Kidney tubule cell (primary cell): Measurements from ENCODE around the gene FOSB.
"Not testable (repeated sequence)": the region's sequence is repeated elsewhere in the genome, so short reads cannot be mapped to it uniquely, and the experiment has no call there.

Experiments used
- DNase-seq: peaks from one replicate; pipeline ENCODE4 v3.0.0-alpha.2; 2018; ENCODE audit warnings: low spot score

FOSB gene

DNA sequence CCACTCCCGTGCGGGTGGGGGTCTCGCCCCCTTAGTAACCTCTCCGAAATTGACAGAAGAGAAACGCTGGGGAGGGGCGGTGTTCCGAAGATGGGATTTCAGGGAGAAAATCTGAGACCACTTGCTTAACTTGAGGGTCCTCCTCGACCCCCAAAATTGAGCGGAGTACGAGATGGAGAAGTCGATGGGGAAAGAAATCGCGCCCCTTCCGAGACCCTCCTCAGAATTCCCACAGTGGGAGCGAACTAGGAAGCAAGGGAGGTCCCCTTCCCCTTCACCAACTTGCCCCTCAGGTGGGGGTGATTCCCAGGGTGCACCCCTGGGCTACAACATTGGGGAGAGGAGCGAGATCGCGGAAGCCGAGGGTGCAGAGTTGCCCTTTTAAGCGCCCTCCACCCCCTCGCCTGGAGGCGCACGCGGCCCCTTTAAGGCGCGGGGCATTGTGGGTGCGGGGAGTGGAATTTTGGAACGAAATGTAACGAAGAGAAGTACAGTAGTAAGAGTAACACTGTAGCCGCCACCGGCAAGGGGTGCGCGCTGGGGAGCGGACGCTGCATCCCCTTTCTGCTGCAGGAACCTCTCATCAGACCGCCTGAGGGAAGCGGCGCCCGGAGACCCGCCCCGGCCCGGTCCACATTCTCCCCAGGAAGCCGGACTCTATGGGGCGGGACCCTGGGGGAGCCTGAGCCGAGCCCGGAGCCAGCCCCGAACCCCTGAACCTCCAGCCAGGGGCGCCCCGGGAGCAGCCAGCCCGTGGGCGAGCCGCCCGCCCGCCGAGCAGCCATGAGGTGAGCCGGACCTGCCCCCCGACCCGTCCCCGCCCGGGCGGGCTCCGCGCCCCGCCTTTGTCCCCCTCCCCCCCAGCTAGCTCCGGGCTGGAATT is 39.4 kb downstream of the FOSB start, which contains the start of gene VASP:
VASP (plus strand) TSS at position 491 of the 883 bp plus-strand sequence; CDS start at position 784, 293 bp downstream.
- DNase-seq = peak; percentile 92

- DNase-seq = no peak
Measured at GRCh38 chr19:45507872-45508416, 40.1 kb downstream of the FOSB start.

- peak; percentile 74 for DNase-seq
Measured at GRCh38 chr19:45508417-45508860, 40.6 kb downstream of the FOSB start.

DNA sequence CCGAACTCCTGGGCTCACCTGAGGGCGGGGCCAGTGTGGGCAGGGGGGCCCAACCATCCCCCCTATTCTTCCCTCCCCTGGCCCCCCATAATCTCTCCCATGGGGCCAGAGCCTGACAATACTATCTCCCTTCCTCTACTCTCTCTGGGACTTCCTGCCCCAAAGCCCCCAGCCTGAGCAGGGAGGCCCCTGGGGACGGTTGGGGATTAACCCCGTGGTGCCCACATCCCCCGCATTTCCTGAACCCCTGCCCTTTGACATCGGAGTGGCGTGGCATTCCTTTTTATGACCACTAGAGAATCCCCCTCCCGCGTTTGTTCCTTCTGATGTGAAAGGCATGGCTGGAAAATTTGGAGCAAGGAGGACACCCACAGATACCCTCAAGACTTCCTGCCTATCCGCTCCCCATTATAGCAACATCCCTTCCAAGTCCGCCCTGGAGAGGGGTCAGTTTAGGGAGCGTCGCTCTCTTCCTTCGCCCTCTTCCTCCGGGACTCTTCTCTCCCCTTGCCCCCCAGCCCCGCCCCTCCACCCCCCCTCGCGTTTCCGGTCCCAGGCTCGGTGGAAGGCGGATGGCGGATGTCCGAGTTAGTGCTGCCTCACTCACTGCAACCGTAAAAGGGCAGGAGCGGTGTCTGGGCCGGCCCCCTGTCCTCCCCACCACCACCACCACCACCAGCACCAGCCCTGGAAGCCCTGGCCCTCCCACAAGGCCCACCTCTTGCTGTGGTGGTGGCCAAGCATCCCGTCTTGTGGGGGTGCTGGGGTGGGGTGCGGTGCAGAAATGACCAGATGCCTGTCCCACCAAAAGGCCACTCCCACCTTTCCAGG is 41.3 kb downstream of the FOSB start:
- DNase-seq = peak; percentile 80

- no peak for DNase-seq
Measured at GRCh38 chr19:45509692-45510015, 41.9 kb downstream of the FOSB start.

- not testable (repeated sequence) for DNase-seq
Measured at GRCh38 chr19:45510352-45510751, 42.6 kb downstream of the FOSB start.

DNA sequence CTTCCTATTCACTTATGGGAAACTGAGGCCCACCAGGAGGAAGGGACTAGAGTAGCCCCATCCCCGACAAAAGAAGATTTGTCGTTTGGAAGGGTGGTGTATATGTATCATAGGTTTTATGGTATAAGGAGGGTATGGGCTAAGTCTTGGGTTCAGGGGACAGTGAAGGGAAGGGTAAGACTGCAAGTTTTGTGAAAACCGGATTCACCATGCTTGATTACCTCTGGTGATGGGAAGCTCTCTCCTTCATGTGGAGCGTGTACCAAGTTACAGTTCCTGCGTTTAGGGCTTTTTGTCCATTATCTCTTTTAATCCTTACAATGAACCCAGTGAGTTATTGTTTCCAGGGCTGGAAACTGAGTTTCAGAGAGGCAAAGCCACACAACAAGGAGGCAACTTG is 43.3 kb downstream of the FOSB start:
- DNase-seq = no peak

DNA sequence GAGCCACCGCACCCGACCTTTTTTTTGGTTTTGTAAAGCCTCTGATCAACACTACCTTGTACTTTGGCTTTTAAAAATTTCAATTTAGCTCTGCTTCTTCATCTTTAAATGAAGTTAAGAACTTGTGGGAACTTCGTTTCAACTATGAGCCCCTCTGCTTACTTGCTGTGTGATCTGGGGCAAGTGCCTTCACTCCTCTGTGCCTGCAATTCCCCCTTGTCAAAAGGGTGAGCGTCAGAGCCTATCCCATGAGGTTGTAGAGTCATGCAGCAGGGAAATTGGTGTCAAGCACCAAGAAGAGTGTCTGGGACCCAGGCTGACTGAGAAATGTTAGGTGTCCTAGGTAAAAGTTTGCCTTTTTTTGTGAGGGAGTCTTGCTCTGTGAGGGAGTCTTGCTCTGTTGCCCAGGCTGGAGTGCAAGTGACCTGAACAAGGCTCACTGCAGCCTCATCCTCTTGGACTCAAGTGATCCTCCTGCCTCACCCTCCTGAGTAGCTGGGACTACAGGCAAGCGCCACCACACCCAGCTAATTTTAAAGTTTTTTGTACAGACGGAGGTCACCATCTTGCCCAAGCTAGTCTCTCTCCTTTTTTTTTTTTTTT is 45.2 kb downstream of the FOSB start:
- no peak for DNase-seq

GRCh38 chr19:45514376-45515051 is 46.7 kb downstream of the FOSB start:
- DNase-seq = no peak

DNA sequence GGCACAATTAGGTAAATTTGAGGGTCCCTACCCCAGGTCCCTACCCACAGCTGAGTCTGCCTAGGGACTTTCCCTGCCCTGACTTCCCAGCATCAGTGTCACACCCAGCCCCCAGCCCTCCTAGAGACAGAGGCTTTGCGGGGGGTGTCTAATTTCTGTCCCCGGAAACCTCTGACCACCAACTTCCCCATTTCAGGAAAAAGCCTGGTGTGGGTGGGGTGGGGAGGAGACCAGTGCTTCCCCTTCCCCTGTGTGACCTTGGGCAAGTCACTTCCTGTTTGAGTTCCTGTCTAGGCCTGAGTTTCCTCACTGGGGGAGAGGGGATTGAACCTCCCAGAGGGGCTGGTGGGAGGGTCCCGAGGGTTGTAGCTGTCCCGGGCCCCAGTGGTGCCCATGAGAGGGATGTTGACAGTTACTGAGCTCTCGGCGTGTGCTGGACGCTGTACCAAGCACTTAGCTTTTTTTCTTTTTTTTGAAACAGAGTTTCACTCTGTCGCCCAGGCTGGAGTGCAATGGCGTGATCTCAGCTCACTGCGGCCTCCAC is 47.4 kb downstream of the FOSB start:
- no peak for DNase-seq

DNA sequence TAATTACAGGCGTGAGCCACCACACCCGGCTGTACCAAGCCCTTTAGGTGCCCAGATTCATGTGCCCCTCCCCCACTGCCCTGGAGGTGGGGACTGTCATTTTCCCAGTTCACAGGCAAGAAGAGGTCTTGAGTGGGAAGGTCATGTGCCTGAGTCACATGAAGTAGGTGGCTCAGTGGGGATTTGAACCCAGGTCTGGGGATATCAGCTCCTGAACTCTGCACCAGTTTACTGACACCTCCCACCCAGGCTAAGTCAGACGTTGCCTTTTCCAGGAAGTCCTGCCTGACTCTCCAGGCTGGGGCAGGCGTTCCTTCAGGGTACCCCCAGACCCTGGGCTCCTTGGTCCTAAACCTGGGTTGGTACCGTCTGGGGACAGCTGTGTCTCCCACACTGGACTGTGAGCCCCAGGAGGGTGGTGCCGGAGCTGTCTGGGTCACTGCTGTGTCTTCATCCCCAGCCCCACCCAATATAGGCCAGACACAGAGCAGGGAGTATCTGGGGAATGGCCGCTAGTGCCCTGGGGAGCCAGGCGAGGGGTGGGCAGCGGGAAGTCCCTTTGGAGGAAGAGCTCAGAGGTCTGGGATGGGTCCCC is 48.1 kb downstream of the FOSB start:
- no peak for DNase-seq

- no peak for DNase-seq
Measured at GRCh38 chr19:45517238-45517637, 49.4 kb downstream of the FOSB start.

DNA sequence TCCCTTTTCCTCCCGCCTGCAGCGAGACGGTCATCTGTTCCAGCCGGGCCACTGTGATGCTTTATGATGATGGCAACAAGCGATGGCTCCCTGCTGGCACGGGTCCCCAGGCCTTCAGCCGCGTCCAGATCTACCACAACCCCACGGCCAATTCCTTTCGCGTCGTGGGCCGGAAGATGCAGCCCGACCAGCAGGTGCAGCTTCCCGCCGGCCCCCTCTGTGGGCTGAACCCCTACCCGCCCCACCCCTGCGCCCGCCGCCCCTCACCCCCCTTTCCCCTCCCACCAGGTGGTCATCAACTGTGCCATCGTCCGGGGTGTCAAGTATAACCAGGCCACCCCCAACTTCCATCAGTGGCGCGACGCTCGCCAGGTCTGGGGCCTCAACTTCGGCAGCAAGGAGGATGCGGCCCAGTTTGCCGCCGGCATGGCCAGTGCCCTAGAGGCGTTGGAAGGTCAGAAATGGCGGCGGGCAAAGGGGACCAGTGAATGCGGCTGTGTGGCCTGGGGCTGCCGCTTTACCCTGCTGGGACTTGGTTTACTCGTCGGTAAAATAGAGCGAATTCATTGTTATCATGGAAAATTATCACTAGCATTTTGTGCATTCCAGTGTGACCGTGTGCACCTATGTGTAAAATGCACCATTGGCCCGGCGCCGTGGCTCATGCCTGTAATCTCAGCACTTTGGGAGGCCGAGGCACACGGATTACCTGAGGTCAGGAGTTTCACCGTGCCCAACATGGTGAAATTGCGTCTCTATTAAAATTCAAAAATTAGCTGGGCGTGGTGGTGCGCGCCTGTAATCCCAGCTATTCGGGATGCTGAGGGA is 50.1 kb downstream of the FOSB start:
- no peak for DNase-seq

DNA sequence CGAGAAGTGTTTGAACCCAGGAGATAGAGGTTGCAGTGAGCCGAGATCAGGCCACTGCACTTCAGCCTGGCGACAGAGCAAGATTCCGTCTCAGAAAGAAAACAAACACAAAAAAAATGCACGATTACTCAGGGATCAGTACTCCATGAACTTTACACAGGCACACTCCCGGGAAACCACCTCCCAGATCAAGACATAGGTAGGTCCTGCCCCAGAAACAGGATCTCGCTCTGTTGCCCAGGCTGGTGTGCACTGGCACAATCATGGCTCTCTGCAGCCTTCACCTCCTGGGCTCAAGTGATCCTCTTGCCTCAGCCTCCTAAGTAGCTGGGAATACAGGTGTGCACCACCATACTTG is 50.7 kb downstream of the FOSB start:
- DNase-seq = no peak

DNA sequence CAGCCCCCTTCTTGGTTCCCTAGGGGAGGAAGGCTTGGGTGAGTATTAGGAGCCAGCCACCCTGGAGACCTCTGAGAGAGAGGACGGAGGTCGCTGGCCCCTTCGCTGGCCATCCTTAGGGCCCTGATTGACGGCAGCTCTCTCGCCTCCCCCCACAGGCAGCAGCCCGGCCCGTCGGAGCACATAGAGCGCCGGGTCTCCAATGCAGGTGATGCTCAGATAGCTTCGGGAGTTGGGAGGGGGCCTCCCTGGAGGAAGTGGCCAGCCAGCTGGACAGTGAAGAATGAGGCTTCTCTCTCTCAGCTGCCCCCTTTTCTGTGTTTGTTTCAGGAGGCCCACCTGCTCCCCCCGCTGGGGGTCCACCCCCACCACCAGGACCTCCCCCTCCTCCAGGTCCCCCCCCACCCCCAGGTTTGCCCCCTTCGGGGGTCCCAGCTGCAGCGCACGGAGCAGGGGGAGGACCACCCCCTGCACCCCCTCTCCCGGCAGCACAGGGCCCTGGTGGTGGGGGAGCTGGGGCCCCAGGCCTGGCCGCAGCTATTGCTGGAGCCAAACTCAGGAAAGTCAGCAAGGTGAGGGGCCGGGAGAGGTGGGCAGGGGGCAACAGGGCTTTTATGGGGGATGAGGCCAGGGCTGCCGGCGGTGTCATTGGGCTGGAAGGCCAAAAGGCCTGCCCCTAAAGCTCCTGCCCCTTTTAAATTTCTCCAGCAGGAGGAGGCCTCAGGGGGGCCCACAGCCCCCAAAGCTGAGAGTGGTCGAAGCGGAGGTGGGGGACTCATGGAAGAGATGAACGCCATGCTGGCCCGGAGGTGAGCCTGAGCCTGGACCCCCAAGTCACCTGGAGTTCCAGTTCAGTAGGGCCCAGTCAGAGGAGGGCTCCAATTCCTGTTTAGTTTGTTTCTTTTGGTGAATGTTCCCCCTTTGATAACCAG is 54.5 kb downstream of the FOSB start:
- no peak for DNase-seq

- DNase-seq = peak; percentile 80
Measured at GRCh38 chr19:45523642-45524256, 56.0 kb downstream of the FOSB start.

- no peak for DNase-seq
Measured at GRCh38 chr19:45524575-45525129, 56.9 kb downstream of the FOSB start.
